Mammary epithelial cell (primary cell): ENCODE data around the gene ZNF367.

ENCODE experiments used
- CTCF ChIP-seq, 2 donors: IDR thresholded peaks in 1 of 2; conservative IDR thresholded peaks in 1 of 2; 2 replicates each; pipeline ENCODE4 v1.5.1; 2011 to 2012; ENCODE audit warnings: inconsistent platforms in 2 of 2, low read length in 2 of 2, mild to moderate bottlenecking in 2 of 2, control low read depth in 1 of 2, low read depth in 1 of 2; ENCODE audit not compliant: insufficient read depth in 1 of 2; ENCODE audit errors: extremely low read depth in 1 of 2
- EZH2 ChIP-seq: IDR thresholded peaks from 2 replicates; pipeline ENCODE4 v1.6.1; 2012; ENCODE audit warnings: low read length, inconsistent platforms, borderline replicate concordance

DNA sequence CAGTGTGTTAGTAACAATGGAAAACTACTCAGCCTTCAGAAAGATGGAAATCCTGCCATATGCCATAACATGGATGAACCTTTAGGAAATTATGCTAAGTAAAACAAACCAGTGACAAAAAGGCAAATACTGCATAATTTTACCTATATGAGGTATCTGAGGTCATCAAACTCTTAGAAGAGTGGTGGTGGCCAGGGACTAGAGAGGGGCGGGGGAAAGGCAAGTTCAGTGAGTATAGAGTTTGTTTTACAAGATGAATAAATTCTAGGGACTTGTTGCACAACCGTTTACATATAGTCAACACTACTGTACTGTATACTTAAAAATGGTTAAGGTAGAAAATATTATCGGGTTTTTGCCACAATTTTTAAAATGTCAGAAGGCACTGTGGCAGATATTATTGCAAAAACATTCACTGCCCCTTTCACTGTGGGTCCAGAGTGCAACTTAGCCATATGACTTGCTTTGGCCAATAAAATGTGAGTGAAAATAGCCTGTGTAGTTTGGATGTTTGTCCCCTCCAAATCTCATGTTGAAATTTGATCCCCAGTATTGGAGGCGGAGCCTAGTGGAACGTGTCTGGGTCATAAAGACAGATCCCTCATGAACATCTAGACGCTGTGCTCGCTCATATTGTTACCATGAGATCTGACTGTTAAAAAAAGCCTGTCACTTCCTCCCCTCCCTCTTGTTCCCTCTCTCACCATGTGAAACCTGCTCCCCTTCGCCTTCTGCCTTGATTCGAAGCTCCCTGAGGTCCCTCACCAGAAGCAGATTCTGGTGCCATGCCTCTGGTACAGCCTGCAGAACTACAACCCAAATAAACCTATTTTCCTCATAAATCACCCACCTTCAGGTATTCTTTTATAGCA lies 9.5 kb downstream of the ZNF367 start:
- TF ChIP-seq CTCF (conservative IDR thresholded peaks at IDR 0.05 in 1 of 2, IDR thresholded peaks at IDR 0.05 in 1 of 2; ENCODE audit: extremely low read depth in 1 of 2, insufficient read depth in 1 of 2, low read depth in 1 of 2, low read length in 2 of 2) (no peak), EZH2 (no peak)
